PC-9 (cell line): ENCODE data around the gene ALOX12. TPM values are rescaled to one million over a fixed set of nuclear protein-coding genes. Genes with fewer than 3 reads are reported as not detected.

ENCODE experiments used
- BruUV-seq: library from RNA; stranded (reverse); fragments of 400-500 nt; replicated peaks from 2 replicates; lab custom pipeline; 2021; lab: Mats Ljungman, UMichigan
- CTCF ChIA-PET: fragments of 300-600 bp; sonication (Branson Sonifier 250); formaldehyde crosslinking; loops from one replicate; lab custom pipeline; 2022; ENCODE audit warnings: antibody characterized with exemption; lab: Charles Lee
- POLR2A ChIA-PET: fragments of 300-600 bp; sonication (Branson Sonifier 250); formaldehyde crosslinking; loops from one replicate; lab custom pipeline; 2022; ENCODE audit warnings: antibody characterized with exemption; ENCODE audit not compliant: unreplicated experiment; lab: Charles Lee
- DNase-seq, 2 experiments: peaks; one replicate each; pipeline versions ENCODE4 v3.0.0 to v3.0.0-alpha.2; 2015 to 2022; ENCODE audit warnings: mixed read lengths in 1 of 2
- H2AFZ ChIP-seq: fragments of 200-600 bp; sonication (generic); 2 replicates; pipeline ENCODE4 v1.8.1; 2017; ENCODE audit warnings: antibody characterized with exemption
- H3F3A ChIP-seq: fragments of 200-600 bp; sonication (generic); 2 replicates; pipeline ENCODE4 v1.8.1; 2017; ENCODE audit warnings: antibody characterized with exemption, mild to moderate bottlenecking, low read depth; ENCODE audit not compliant: insufficient read depth
- H3K27ac ChIP-seq: fragments of 200-600 bp; sonication (generic); 2 replicates; pipeline ENCODE4 v1.6.1; 2016; ENCODE audit warnings: mixed run types
- H3K27me3 ChIP-seq: fragments of 200-600 bp; sonication (generic); 2 replicates; pipeline ENCODE4 v1.6.1; 2016; ENCODE audit warnings: low read depth, mixed run types; ENCODE audit not compliant: insufficient read depth
- H3K36me3 ChIP-seq: fragments of 200-600 bp; sonication (generic); 2 replicates; pipeline ENCODE4 v1.6.1; 2016; ENCODE audit warnings: low read depth, mixed run types
- H3K4me1 ChIP-seq: fragments of 200-600 bp; sonication (generic); replicated peaks from 2 replicates; pipeline ENCODE4 v1.6.1; 2016; ENCODE audit warnings: mixed run types; ENCODE audit not compliant: insufficient read depth
- H3K4me2 ChIP-seq: fragments of 200-600 bp; sonication (generic); 2 replicates; pipeline ENCODE4 v1.6.1; 2017; ENCODE audit warnings: mixed run types
- H3K4me3 ChIP-seq: fragments of 200-600 bp; sonication (generic); 2 replicates; pipeline ENCODE4 v1.6.1; 2016; ENCODE audit warnings: mixed run types
- H3K79me2 ChIP-seq: fragments of 200-600 bp; sonication (generic); 2 replicates; pipeline ENCODE4 v1.6.1; 2017; ENCODE audit warnings: low read depth, mixed run types
- H3K9me2 ChIP-seq: fragments of 200-600 bp; sonication (generic); 2 replicates; pipeline ENCODE4 v1.8.1; 2017; ENCODE audit warnings: mild to moderate bottlenecking; ENCODE audit not compliant: insufficient read depth
- H3K9me3 ChIP-seq: fragments of 200-600 bp; sonication (generic); 2 replicates; pipeline ENCODE4 v1.8.1; 2016; ENCODE audit warnings: low read depth; ENCODE audit not compliant: insufficient read depth
- H4K20me1 ChIP-seq: fragments of 200-600 bp; sonication (generic); 2 replicates; pipeline ENCODE4 v1.8.1; 2017; ENCODE audit not compliant: insufficient read depth
- CTCF ChIP-seq: fragments of 200-600 bp; sonication (generic); conservative IDR thresholded peaks from 2 replicates; pipeline ENCODE4 v1.6.1; 2017; ENCODE audit warnings: mixed run types, antibody characterized with exemption, mild to moderate bottlenecking, moderate library complexity
- EZH2 ChIP-seq: fragments of 200-600 bp; sonication (generic); IDR thresholded peaks from 2 replicates; pipeline ENCODE4 v1.8.0; 2017; ENCODE audit warnings: antibody characterized with exemption, low read depth
- intact Hi-C: fragments of 100-400 bp; cut with micrococcal nuclease; formaldehyde crosslinking; loops from one replicate; pipeline ENCODE4 v1.10.0; 2022; ENCODE audit not compliant: unreplicated experiment
- total RNA-seq: library from RNA; stranded (reverse); gene quantifications from 2 replicates; pipeline ENCODE4 v1.2.3, GENCODE V29; 2021

ALOX12 gene
- total RNA-seq, 1 experiment from 2014 or later, result not detected

DNA sequence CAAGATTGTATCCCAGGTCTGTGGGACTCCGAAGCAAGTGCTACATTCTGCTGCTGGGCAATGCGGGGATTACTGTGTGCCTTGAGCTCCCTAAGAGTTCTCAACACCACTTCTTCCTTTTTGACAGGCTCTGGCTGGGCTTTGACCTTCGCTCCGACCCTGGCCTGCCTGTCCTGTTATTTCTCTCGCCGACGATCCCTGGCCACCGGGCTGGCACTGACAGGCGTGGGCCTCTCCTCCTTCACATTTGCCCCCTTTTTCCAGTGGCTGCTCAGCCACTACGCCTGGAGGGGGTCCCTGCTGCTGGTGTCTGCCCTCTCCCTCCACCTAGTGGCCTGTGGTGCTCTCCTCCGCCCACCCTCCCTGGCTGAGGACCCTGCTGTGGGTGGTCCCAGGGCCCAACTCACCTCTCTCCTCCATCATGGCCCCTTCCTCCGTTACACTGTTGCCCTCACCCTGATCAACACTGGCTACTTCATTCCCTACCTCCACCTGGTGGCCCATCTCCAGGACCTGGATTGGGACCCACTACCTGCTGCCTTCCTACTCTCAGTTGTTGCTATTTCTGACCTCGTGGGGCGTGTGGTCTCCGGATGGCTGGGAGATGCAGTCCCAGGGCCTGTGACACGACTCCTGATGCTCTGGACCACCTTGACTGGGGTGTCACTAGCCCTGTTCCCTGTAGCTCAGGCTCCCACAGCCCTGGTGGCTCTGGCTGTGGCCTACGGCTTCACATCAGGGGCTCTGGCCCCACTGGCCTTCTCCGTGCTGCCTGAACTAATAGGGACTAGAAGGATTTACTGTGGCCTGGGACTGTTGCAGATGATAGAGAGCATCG is 42.4 kb downstream of the ALOX12 start:
- peaks cover 42% of the 10 kb centered on the region for H3F3A ChIP-seq

GRCh38 chr17:7039832-7040231 is 44.0 kb downstream of the ALOX12 start:
- Histone ChIP-seq H3F3A (peaks cover 44% of the 10 kb centered on the region), H3K36me3 (0 out of 2 replicates have a peak, but pooled peaks cover 4% of the 10 kb centered on the region), H4K20me1 (no peaks in the 10 kb centered on the region; the same call in 1 of the 2 replicates), H3K27ac (no peak overlapping the region), H3K4me1 (peaks cover 22% of the 10 kb centered on the region), H3K9me3 (no peaks in the 10 kb centered on the region), H3K27me3 (no peaks in the 10 kb centered on the region), H2AFZ (no peak overlapping the region), H3K4me3 (no peak overlapping the region), H3K9me2 (no peaks in the 10 kb centered on the region), H3K79me2 (peaks cover 22% of the 10 kb centered on the region), H3K4me2 (no peak overlapping the region)
- ChIA-PET CTCF (no interaction called here), POLR2A (no interaction called here)
- BruUV-seq, result no TSS peak
- TF ChIP-seq EZH2 (no peak), CTCF (no peak)
- intact Hi-C loops, result loop anchor here (10.0 kb wide), 1 partner anchor 545 kb away; the partner anchor contains the start of gene MPDU1
- DNase-seq, result no peak

More for the DNA sequence above, 42.4 kb downstream of the ALOX12 start:
- no peak overlapping the region for H2AFZ ChIP-seq
- H4K20me1 ChIP-seq, result no peaks in the 10 kb centered on the region; the same call in 1 of the 2 replicates
- BruUV-seq, result no TSS peak
- no peak overlapping the region for H3K27ac ChIP-seq
- ChIA-PET CTCF (no interaction called here), POLR2A (no interaction called here)
- no peaks in the 10 kb centered on the region for H3K9me3 ChIP-seq
- H3K27me3 ChIP-seq, result no peaks in the 10 kb centered on the region
- peak overlapping the region; percentile 76; the same call in 1 of the 2 replicates for H3K4me3 ChIP-seq
- peaks cover 23% of the 10 kb centered on the region for H3K79me2 ChIP-seq
- intact Hi-C loops, result no loop called here
- peaks cover 20% of the 10 kb centered on the region for H3K4me1 ChIP-seq
- no peak for TF ChIP-seq EZH2
- no peak for TF ChIP-seq CTCF
- peak overlapping the region; percentile 81 for H3K4me2 ChIP-seq
- H3K36me3 ChIP-seq, result 0 out of 2 replicates have a peak, but pooled peaks cover 4% of the 10 kb centered on the region
- DNase-seq, result no peak
- H3K9me2 ChIP-seq, result no peaks in the 10 kb centered on the region

DNA sequence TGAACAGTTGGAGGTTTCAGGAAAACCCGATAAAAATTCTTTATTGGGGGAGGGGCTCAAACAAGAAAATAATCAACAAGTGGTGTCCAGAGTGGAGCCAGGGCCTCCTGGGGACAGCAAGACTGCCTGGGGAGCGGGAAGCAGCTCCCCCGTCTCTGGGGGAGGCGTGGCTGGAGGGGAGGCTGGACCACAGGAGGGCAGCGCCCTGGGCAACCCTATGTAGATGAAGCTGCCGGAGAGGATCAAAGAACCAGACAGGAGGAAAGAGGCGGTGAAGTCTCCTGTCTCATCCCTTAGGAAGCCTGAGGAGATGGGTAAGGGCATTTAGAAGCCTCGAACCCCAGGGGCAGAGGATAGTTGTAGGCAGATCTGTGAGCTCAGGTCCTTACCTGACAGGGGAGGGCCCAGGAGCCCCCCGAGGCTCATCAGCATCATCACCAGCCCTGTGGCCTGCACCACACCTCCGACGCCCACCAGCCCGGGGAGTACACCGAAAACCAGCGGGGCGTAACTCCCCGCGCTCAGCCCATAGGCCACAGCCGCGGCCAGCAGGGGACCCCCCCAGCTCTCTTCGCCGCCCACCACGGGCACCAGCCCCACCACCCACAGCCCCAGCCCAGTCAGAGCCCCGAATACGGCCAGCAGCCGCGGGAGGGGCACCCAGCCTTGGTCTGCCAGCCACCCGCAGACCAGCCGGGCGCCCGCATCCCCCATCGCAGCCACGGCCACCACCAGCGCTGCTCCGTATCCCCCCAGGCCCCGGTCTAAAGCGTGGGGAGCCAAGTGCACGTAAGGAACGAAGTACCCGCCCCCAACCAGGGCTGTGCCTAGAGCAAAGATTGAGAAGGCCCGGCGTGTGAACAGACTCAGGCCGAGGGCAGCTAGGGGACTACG is 46.0 kb downstream of the ALOX12 start:
- Histone ChIP-seq H3K9me3 (no peaks in the 10 kb centered on the region), H3K4me2 (no peak overlapping the region), H3K4me3 (no peak overlapping the region), H3K27ac (no peak overlapping the region), H3K36me3 (0 out of 2 replicates have a peak, but pooled peaks cover 4% of the 10 kb centered on the region), H3K9me2 (no peaks in the 10 kb centered on the region), H3K4me1 (peaks cover 33% of the 10 kb centered on the region), H2AFZ (no peak overlapping the region), H3F3A (peaks cover 53% of the 10 kb centered on the region), H3K27me3 (no peaks in the 10 kb centered on the region), H3K79me2 (peaks cover 11% of the 10 kb centered on the region), H4K20me1 (no peaks in the 10 kb centered on the region; the same call in 1 of the 2 replicates)
- BruUV-seq, result no TSS peak
- intact Hi-C loops, result loop anchor here (10.0 kb wide), 1 partner anchor 543 kb away; the partner anchor contains the start of gene MPDU1
- ChIA-PET POLR2A (interaction anchor here (0.6 to 0.9 kb wide), 2 partner anchors 18 to 437 kb away, joined by 5 to 18 read pairs; partner anchors contain the start of gene ZBTB4), CTCF (interaction anchor here (0.6 kb wide), 1 partner anchor 74 kb away, joined by 4 read pairs; no protein-coding TSS in a partner anchor)
- TF ChIP-seq EZH2 (no peak), CTCF (no peak)
- DNase-seq, result no peak
